KMS-11 (cell line): ENCODE measurements around the gene EPX.

ENCODE experiments used
- H2AFZ ChIP-seq: fragments of 200-600 bp; sonication (generic); 2 replicates; pipeline ENCODE4 v1.6.1; 2016; ENCODE audit warnings: antibody characterized with exemption, mixed run types, low read depth
- H3K27ac ChIP-seq: fragments of 200-600 bp; sonication (generic); 2 replicates; pipeline ENCODE4 v1.6.1; 2016; ENCODE audit warnings: mild to moderate bottlenecking, mixed run types
- H3K27me3 ChIP-seq: fragments of 200-600 bp; sonication (generic); 2 replicates; pipeline ENCODE4 v1.6.1; 2017; ENCODE audit warnings: mild to moderate bottlenecking, low read depth, mixed run types, moderate library complexity; ENCODE audit not compliant: insufficient read depth
- H3K36me3 ChIP-seq: fragments of 200-600 bp; sonication (generic); 2 replicates; pipeline ENCODE4 v1.6.1; 2017; ENCODE audit warnings: mild to moderate bottlenecking, mixed run types; ENCODE audit not compliant: insufficient read depth
- H3K4me1 ChIP-seq: fragments of 200-600 bp; sonication (generic); 2 replicates; pipeline ENCODE4 v1.6.1; 2016; ENCODE audit warnings: mild to moderate bottlenecking, low read depth, mixed run types; ENCODE audit not compliant: poor library complexity, severe bottlenecking
- H3K4me2 ChIP-seq: fragments of 200-600 bp; sonication (generic); 2 replicates; pipeline ENCODE4 v1.7.0; 2016; ENCODE audit warnings: mild to moderate bottlenecking, mixed run types
- H3K4me3 ChIP-seq: fragments of 200-600 bp; sonication (generic); IDR thresholded peaks from 2 replicates; pipeline ENCODE4 v1.6.1; 2017; ENCODE audit warnings: low read depth, low read length, mixed read lengths; ENCODE audit not compliant: insufficient read depth
- H3K79me2 ChIP-seq: fragments of 200-600 bp; sonication (generic); 2 replicates; pipeline ENCODE4 v1.6.1; 2016; ENCODE audit warnings: low read depth, mixed run types; ENCODE audit not compliant: insufficient read depth
- H3K9ac ChIP-seq: fragments of 200-600 bp; sonication (generic); 2 replicates; pipeline ENCODE4 v1.6.1; 2016; ENCODE audit warnings: mild to moderate bottlenecking, mixed run types
- H4K20me1 ChIP-seq: fragments of 200-600 bp; sonication (generic); 2 replicates; pipeline ENCODE4 v1.6.1; 2016; ENCODE audit warnings: mild to moderate bottlenecking, mixed run types; ENCODE audit not compliant: insufficient read depth
- TF ChIP-seq, protein P1 (sequence below): fragments of 200-600 bp; sonication (generic); conservative IDR thresholded peaks from 2 replicates; pipeline ENCODE4 v1.6.1; 2017; ENCODE audit warnings: low read depth, mild to moderate bottlenecking, antibody characterized with exemption, low read length, moderate library complexity, mixed read lengths

Gene EPX

DNA sequence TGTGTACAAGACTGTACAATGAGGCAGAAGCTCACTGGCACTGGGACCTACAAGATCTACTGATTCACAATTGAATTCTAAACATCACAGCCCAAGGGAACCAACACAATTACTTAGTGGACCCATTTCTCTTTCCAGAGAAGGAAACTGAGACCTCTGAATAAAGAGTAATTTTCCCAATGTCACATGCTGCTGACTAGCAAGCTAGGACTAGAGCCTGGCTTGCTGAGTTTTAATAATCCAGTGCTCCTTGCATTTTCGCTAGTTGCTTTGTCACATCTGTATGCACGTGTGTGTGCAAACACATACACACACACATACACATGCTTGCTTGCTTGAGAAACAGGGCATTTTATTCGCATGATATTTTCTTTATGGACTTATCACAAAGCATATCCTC is 42.0 kb downstream of the EPX start:
- Histone ChIP-seq H3K4me3 (no peak overlapping the region), H4K20me1 (no peaks in the 10 kb centered on the region), H3K27me3 (peaks cover 17% of the 10 kb centered on the region; the same call in 1 of the 2 replicates), H3K9ac (no peak overlapping the region), H3K4me1 (peaks cover 8% of the 10 kb centered on the region), H3K79me2 (no peaks in the 10 kb centered on the region), H3K4me2 (no peak overlapping the region), H3K36me3 (no peaks in the 10 kb centered on the region), H3K27ac (no peak overlapping the region), H2AFZ (no peak overlapping the region)
- TF ChIP-seq, protein P1, sequence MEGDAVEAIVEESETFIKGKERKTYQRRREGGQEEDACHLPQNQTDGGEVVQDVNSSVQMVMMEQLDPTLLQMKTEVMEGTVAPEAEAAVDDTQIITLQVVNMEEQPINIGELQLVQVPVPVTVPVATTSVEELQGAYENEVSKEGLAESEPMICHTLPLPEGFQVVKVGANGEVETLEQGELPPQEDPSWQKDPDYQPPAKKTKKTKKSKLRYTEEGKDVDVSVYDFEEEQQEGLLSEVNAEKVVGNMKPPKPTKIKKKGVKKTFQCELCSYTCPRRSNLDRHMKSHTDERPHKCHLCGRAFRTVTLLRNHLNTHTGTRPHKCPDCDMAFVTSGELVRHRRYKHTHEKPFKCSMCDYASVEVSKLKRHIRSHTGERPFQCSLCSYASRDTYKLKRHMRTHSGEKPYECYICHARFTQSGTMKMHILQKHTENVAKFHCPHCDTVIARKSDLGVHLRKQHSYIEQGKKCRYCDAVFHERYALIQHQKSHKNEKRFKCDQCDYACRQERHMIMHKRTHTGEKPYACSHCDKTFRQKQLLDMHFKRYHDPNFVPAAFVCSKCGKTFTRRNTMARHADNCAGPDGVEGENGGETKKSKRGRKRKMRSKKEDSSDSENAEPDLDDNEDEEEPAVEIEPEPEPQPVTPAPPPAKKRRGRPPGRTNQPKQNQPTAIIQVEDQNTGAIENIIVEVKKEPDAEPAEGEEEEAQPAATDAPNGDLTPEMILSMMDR = no peak

DNA sequence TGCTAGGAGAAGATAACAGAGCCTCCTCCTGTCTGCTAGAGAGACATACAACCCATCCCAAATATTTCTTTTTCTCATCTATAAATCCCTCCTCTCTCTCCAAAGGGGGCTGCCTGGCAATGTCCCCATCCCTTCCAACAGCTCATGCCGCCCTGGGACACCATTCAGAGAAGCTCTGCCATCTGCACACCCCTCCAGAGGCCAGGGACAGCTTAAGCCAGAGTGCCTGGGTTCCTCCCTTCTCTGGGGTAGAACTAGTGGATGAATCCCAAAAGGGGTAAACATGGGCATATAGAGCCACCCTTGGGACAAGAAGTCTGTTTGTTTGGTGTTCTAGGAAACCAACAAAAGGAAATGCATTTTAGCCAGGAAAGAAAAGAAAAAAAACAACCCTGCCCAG is 43.3 kb downstream of the EPX start:
- H3K4me1 ChIP-seq = peaks cover 8% of the 10 kb centered on the region
- no peaks in the 10 kb centered on the region for H4K20me1 ChIP-seq
- no peaks in the 10 kb centered on the region for H3K79me2 ChIP-seq
- no peaks in the 10 kb centered on the region for H3K36me3 ChIP-seq
- H3K4me2 ChIP-seq = no peak overlapping the region
- no peak overlapping the region for H3K4me3 ChIP-seq
- H3K9ac ChIP-seq = no peak overlapping the region
- H3K27me3 ChIP-seq = peaks cover 17% of the 10 kb centered on the region
- TF ChIP-seq, protein P1 = no peak
- H3K27ac ChIP-seq = no peak overlapping the region
- H2AFZ ChIP-seq = no peak overlapping the region

DNA sequence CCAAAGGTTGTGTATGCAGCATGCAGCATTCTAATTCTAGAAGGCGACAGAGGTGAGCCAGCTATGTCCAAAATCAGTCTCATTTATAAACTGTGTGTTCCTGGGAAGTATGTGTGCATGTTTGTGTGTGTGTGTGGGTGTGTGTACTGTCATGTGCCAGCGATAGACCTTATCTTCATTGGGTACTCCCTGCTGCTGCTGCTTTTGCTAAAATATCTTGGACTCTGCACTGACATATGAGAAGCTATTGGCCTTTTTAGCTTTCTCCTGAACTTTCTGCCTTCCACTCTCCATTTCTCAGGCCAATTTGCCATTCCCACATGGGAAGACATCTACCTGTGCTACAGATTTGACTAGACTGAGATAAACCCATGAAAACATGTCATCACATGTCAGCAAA is 43.9 kb downstream of the EPX start:
- Histone ChIP-seq H3K4me2 (no peak overlapping the region), H2AFZ (no peak overlapping the region), H3K27ac (no peak overlapping the region), H3K4me3 (no peak overlapping the region), H3K36me3 (no peaks in the 10 kb centered on the region), H3K9ac (no peak overlapping the region), H3K4me1 (peaks cover 8% of the 10 kb centered on the region), H4K20me1 (no peaks in the 10 kb centered on the region), H3K79me2 (no peaks in the 10 kb centered on the region), H3K27me3 (peaks cover 16% of the 10 kb centered on the region)
- TF ChIP-seq, protein P1 = no peak

DNA sequence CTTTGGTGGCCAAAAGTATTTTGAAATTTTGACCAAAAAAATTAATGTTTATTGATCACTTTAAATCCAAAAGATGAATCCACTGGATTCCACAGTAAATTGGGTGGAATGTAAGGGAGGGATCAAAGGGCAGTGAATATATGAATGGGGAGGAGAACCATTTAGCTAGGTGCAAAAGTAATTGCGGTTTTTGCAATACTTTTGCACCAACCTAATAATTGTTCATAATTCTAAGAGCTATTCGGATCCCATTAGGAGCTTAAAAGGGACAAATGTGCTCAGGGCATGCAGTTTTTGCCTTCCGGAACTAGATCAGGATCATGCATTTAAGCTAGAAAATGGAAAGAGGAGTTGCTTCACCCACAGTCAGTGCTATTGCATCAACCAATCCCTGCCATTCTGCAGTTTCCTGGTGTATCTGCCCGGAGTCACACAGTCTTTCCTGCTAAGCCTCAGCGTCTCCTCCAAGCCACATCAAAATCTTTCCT is 45.7 kb downstream of the EPX start, which contains the start of gene LPO:
Gene LPO (plus strand): TSS at position 438 of the 488 bp plus-strand sequence. CDS start 4,396 bp downstream, outside the sequence.
- peaks cover 4% of the 10 kb centered on the region for H3K27me3 ChIP-seq
- no peak within 1 kb of the TSS for H3K27ac ChIP-seq
- H4K20me1 ChIP-seq = no peaks in the 10 kb centered on the region
- H2AFZ ChIP-seq = no peak within 1 kb of the TSS
- no peaks in the 10 kb centered on the region for H3K79me2 ChIP-seq
- no peak within 1 kb of the TSS for H3K9ac ChIP-seq
- no peaks in the 10 kb centered on the region for H3K36me3 ChIP-seq
- H3K4me1 ChIP-seq = peaks cover 7% of the 10 kb centered on the region
- no peak within 1 kb of the TSS for H3K4me3 ChIP-seq
- TF ChIP-seq, protein P1 = no peak
- H3K4me2 ChIP-seq = no peak within 1 kb of the TSS
